ENCODE results near the gene EGF.
A peak's percentile ranks its signal among the peaks of the same experiment; 100 is the strongest.

Gene EGF

GRCh38 chr4:109998867-109999584 is 86.3 kb downstream of the EGF start:
- no peak overlapping the region for H2AFZ ChIP-seq (ENCODE audit: low read length)
- no peaks in the 10 kb centered on the region for H3F3A ChIP-seq (ENCODE audit: insufficient read depth, low read length)
- H3K27me3 ChIP-seq (ENCODE audit: insufficient read depth, low read length): no peaks in the 10 kb centered on the region
- H3K9me3 ChIP-seq (ENCODE audit: low read length): no peaks in the 10 kb centered on the region
- no peak overlapping the region for H3K27ac ChIP-seq (ENCODE audit: low read depth, low read length, poor library complexity, severe bottlenecking)
- peaks cover 9% of the 10 kb centered on the region for H3K4me1 ChIP-seq (ENCODE audit: insufficient read depth, low read length, severe bottlenecking)
- H3K9me2 ChIP-seq (ENCODE audit: low read depth, low read length): no peaks in the 10 kb centered on the region
- H3K36me3 ChIP-seq (ENCODE audit: insufficient read depth, low read length): no peaks in the 10 kb centered on the region
- H4K20me1 ChIP-seq (ENCODE audit: insufficient read depth, low read length): no peaks in the 10 kb centered on the region
- no peak overlapping the region for H3K4me3 ChIP-seq (ENCODE audit: low read depth, low read length, poor library complexity, severe bottlenecking)
- H3K4me2 ChIP-seq (ENCODE audit: low read length): no peak overlapping the region
- H3K79me2 ChIP-seq (ENCODE audit: insufficient read depth, low read length): no peaks in the 10 kb centered on the region
- no peak overlapping the region for H3K9ac ChIP-seq (ENCODE audit: low read length)
- TF ChIP-seq, protein P1, sequence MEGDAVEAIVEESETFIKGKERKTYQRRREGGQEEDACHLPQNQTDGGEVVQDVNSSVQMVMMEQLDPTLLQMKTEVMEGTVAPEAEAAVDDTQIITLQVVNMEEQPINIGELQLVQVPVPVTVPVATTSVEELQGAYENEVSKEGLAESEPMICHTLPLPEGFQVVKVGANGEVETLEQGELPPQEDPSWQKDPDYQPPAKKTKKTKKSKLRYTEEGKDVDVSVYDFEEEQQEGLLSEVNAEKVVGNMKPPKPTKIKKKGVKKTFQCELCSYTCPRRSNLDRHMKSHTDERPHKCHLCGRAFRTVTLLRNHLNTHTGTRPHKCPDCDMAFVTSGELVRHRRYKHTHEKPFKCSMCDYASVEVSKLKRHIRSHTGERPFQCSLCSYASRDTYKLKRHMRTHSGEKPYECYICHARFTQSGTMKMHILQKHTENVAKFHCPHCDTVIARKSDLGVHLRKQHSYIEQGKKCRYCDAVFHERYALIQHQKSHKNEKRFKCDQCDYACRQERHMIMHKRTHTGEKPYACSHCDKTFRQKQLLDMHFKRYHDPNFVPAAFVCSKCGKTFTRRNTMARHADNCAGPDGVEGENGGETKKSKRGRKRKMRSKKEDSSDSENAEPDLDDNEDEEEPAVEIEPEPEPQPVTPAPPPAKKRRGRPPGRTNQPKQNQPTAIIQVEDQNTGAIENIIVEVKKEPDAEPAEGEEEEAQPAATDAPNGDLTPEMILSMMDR (IDR thresholded peaks at IDR 0.05; ENCODE audit: low read length): peak; percentile 73
- TF ChIP-seq EZH2 (IDR thresholded peaks at IDR 0.05; ENCODE audit: borderline replicate concordance, low read length): no peak

DNA sequence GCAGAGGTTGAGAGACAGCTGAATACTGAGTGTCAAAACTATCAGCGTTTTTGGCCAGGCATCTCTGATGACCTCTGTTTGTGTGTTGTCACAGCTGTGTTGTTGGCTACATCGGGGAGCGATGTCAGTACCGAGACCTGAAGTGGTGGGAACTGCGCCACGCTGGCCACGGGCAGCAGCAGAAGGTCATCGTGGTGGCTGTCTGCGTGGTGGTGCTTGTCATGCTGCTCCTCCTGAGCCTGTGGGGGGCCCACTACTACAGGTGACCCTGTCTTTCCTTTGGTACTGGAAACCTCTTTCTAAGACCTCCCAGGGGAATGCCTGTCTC is 86.9 kb downstream of the EGF start:
- H3K79me2 ChIP-seq (ENCODE audit: insufficient read depth, low read length): no peaks in the 10 kb centered on the region
- no peaks in the 10 kb centered on the region for H3F3A ChIP-seq (ENCODE audit: insufficient read depth, low read length)
- H3K27me3 ChIP-seq (ENCODE audit: insufficient read depth, low read length): no peaks in the 10 kb centered on the region
- H3K36me3 ChIP-seq (ENCODE audit: insufficient read depth, low read length): no peaks in the 10 kb centered on the region
- peaks cover 3% of the 10 kb centered on the region for H3K4me1 ChIP-seq (ENCODE audit: insufficient read depth, low read length, severe bottlenecking)
- H3K9me3 ChIP-seq (ENCODE audit: low read length): no peaks in the 10 kb centered on the region
- no peak overlapping the region for H2AFZ ChIP-seq (ENCODE audit: low read length)
- H3K27ac ChIP-seq (ENCODE audit: low read depth, low read length, poor library complexity, severe bottlenecking): no peak overlapping the region
- H3K4me3 ChIP-seq (ENCODE audit: low read depth, low read length, poor library complexity, severe bottlenecking): no peak overlapping the region
- no peaks in the 10 kb centered on the region for H4K20me1 ChIP-seq (ENCODE audit: insufficient read depth, low read length)
- TF ChIP-seq EZH2 (IDR thresholded peaks at IDR 0.05; ENCODE audit: borderline replicate concordance, low read length): no peak
- TF ChIP-seq, protein P1 (IDR thresholded peaks at IDR 0.05; ENCODE audit: low read length): no peak
- H3K4me2 ChIP-seq (ENCODE audit: low read length): no peak overlapping the region
- H3K9ac ChIP-seq (ENCODE audit: low read length): no peak overlapping the region
- no peaks in the 10 kb centered on the region for H3K9me2 ChIP-seq (ENCODE audit: low read depth, low read length)

DNA sequence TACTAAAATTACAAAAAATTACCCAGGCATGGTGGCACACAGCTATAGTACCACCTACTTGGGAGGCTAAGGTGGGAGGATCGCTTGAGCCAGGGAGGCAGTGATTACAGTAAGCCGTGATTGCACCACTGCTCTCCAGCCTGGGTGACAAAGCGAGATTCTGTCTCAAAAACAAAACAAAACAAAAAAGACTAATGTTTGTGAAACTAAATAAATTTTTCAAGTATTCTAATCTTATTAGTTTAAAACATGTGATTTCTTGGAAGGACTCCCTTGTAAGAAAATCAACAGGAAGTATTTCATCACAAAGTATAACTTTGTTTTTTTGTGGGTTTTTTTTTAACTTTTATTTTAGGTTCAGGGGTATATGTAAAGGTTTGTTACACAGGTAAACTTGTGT is 89.6 kb downstream of the EGF start:
- H3K4me3 ChIP-seq (ENCODE audit: low read depth, low read length, poor library complexity, severe bottlenecking): no peak overlapping the region
- H3K79me2 ChIP-seq (ENCODE audit: insufficient read depth, low read length): no peaks in the 10 kb centered on the region
- H3K9me2 ChIP-seq (ENCODE audit: low read depth, low read length): no peaks in the 10 kb centered on the region
- no peak for TF ChIP-seq EZH2 (IDR thresholded peaks at IDR 0.05; ENCODE audit: borderline replicate concordance, low read length)
- TF ChIP-seq, protein P1 (IDR thresholded peaks at IDR 0.05; ENCODE audit: low read length): no peak
- H3K27me3 ChIP-seq (ENCODE audit: insufficient read depth, low read length): no peaks in the 10 kb centered on the region
- no peak overlapping the region for H3K4me2 ChIP-seq (ENCODE audit: low read length)
- no peaks in the 10 kb centered on the region for H4K20me1 ChIP-seq (ENCODE audit: insufficient read depth, low read length)
- H3K9me3 ChIP-seq (ENCODE audit: low read length): no peaks in the 10 kb centered on the region
- H2AFZ ChIP-seq (ENCODE audit: low read length): no peak overlapping the region
- no peak overlapping the region for H3K9ac ChIP-seq (ENCODE audit: low read length)
- no peaks in the 10 kb centered on the region for H3K36me3 ChIP-seq (ENCODE audit: insufficient read depth, low read length)
- H3F3A ChIP-seq (ENCODE audit: insufficient read depth, low read length): no peaks in the 10 kb centered on the region
- no peak overlapping the region for H3K27ac ChIP-seq (ENCODE audit: low read depth, low read length, poor library complexity, severe bottlenecking)
- H3K4me1 ChIP-seq (ENCODE audit: insufficient read depth, low read length, severe bottlenecking): no peaks in the 10 kb centered on the region

Data from OCI-LY1 (cell line).